ENCODE results near the gene LGALS1.

Gene LGALS1

GRCh38 chr22:37728620-37729019 lies 53.2 kb downstream of the LGALS1 start:
- DNase-seq: no peak
